ENCODE data around the gene KLF13.

DNA sequence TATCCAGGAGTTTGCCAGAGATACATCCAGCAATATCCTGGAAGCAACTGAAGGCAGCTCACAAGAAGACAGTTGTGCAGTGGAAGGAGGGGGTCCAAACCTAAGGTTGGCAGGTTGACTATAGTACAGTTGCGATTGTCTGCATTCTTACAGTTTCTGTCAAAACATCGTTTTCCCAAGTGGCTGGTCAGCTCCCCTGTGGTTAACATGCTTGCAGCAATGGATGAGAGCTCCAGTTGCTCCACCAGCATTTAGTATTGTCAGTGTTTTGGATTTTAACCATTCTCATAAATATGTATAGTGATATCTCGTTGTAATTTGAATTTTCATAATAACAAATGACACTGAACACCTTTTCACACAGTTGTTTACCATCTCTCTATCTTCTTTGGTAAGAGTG is 31.5 kb downstream of the KLF13 start:
- TF ChIP-seq, protein P1, sequence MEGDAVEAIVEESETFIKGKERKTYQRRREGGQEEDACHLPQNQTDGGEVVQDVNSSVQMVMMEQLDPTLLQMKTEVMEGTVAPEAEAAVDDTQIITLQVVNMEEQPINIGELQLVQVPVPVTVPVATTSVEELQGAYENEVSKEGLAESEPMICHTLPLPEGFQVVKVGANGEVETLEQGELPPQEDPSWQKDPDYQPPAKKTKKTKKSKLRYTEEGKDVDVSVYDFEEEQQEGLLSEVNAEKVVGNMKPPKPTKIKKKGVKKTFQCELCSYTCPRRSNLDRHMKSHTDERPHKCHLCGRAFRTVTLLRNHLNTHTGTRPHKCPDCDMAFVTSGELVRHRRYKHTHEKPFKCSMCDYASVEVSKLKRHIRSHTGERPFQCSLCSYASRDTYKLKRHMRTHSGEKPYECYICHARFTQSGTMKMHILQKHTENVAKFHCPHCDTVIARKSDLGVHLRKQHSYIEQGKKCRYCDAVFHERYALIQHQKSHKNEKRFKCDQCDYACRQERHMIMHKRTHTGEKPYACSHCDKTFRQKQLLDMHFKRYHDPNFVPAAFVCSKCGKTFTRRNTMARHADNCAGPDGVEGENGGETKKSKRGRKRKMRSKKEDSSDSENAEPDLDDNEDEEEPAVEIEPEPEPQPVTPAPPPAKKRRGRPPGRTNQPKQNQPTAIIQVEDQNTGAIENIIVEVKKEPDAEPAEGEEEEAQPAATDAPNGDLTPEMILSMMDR (conservative IDR thresholded peaks at IDR 0.05; ENCODE audit: low read depth in 2 of 2) = no peak
- TF ChIP-seq EZH2phosphoT487 (IDR thresholded peaks at IDR 0.05; ENCODE audit: unreplicated experiment) (no peak), EZH2 (IDR thresholded peaks at IDR 0.05; ENCODE audit: low read depth, unreplicated experiment) (no peak), POLR2AphosphoS5 (IDR thresholded peaks at IDR 0.05; ENCODE audit: low read depth) (no peak), CREB1 (CRISPR knock-in tag; IDR thresholded peaks at IDR 0.05; ENCODE audit: low read depth) (no peak), STAT1 (IDR thresholded peaks at IDR 0.05; ENCODE audit: unreplicated experiment) (no peak), NANOG (IDR thresholded peaks at IDR 0.05; ENCODE audit: borderline replicate concordance) (no peak), ZNF331 (CRISPR knock-in tag; IDR thresholded peaks at IDR 0.05; ENCODE audit: low read depth) (no peak), JUNB (IDR thresholded peaks at IDR 0.05; ENCODE audit: unreplicated experiment) (no peak)
- TF ChIP-seq, protein P2, sequence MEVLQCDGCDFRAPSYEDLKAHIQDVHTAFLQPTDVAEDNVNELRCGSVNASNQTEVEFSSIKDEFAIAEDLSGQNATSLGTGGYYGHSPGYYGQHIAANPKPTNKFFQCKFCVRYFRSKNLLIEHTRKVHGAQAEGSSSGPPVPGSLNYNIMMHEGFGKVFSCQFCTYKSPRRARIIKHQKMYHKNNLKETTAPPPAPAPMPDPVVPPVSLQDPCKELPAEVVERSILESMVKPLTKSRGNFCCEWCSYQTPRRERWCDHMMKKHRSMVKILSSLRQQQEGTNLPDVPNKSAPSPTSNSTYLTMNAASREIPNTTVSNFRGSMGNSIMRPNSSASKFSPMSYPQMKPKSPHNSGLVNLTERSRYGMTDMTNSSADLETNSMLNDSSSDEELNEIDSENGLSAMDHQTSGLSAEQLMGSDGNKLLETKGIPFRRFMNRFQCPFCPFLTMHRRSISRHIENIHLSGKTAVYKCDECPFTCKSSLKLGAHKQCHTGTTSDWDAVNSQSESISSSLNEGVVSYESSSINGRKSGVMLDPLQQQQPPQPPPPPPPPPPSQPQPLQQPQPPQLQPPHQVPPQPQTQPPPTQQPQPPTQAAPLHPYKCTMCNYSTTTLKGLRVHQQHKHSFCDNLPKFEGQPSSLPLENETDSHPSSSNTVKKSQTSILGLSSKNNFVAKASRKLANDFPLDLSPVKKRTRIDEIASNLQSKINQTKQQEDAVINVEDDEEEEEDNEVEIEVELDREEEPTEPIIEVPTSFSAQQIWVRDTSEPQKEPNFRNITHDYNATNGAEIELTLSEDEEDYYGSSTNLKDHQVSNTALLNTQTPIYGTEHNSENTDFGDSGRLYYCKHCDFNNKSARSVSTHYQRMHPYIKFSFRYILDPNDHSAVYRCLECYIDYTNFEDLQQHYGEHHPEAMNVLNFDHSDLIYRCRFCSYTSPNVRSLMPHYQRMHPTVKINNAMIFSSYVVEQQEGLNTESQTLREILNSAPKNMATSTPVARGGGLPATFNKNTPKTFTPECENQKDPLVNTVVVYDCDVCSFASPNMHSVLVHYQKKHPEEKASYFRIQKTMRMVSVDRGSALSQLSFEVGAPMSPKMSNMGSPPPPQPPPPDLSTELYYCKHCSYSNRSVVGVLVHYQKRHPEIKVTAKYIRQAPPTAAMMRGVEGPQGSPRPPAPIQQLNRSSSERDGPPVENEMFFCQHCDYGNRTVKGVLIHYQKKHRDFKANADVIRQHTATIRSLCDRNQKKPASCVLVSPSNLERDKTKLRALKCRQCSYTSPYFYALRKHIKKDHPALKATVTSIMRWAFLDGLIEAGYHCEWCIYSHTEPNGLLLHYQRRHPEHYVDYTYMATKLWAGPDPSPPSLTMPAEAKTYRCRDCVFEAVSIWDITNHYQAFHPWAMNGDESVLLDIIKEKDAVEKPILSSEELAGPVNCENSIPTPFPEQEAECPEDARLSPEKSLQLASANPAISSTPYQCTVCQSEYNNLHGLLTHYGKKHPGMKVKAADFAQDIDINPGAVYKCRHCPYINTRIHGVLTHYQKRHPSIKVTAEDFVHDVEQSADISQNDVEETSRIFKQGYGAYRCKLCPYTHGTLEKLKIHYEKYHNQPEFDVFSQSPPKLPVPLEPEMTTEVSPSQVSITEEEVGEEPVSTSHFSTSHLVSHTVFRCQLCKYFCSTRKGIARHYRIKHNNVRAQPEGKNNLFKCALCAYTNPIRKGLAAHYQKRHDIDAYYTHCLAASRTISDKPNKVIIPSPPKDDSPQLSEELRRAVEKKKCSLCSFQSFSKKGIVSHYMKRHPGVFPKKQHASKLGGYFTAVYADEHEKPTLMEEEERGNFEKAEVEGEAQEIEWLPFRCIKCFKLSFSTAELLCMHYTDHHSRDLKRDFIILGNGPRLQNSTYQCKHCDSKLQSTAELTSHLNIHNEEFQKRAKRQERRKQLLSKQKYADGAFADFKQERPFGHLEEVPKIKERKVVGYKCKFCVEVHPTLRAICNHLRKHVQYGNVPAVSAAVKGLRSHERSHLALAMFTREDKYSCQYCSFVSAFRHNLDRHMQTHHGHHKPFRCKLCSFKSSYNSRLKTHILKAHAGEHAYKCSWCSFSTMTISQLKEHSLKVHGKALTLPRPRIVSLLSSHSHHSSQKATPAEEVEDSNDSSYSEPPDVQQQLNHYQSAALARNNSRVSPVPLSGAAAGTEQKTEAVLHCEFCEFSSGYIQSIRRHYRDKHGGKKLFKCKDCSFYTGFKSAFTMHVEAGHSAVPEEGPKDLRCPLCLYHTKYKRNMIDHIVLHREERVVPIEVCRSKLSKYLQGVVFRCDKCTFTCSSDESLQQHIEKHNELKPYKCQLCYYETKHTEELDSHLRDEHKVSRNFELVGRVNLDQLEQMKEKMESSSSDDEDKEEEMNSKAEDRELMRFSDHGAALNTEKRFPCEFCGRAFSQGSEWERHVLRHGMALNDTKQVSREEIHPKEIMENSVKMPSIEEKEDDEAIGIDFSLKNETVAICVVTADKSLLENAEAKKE (CRISPR knock-in tag; IDR thresholded peaks at IDR 0.05) = no peak
- TF ChIP-seq, protein P3, sequence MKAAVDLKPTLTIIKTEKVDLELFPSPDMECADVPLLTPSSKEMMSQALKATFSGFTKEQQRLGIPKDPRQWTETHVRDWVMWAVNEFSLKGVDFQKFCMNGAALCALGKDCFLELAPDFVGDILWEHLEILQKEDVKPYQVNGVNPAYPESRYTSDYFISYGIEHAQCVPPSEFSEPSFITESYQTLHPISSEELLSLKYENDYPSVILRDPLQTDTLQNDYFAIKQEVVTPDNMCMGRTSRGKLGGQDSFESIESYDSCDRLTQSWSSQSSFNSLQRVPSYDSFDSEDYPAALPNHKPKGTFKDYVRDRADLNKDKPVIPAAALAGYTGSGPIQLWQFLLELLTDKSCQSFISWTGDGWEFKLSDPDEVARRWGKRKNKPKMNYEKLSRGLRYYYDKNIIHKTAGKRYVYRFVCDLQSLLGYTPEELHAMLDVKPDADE (IDR thresholded peaks at IDR 0.05) = no peak
- TF ChIP-seq, protein P4, sequence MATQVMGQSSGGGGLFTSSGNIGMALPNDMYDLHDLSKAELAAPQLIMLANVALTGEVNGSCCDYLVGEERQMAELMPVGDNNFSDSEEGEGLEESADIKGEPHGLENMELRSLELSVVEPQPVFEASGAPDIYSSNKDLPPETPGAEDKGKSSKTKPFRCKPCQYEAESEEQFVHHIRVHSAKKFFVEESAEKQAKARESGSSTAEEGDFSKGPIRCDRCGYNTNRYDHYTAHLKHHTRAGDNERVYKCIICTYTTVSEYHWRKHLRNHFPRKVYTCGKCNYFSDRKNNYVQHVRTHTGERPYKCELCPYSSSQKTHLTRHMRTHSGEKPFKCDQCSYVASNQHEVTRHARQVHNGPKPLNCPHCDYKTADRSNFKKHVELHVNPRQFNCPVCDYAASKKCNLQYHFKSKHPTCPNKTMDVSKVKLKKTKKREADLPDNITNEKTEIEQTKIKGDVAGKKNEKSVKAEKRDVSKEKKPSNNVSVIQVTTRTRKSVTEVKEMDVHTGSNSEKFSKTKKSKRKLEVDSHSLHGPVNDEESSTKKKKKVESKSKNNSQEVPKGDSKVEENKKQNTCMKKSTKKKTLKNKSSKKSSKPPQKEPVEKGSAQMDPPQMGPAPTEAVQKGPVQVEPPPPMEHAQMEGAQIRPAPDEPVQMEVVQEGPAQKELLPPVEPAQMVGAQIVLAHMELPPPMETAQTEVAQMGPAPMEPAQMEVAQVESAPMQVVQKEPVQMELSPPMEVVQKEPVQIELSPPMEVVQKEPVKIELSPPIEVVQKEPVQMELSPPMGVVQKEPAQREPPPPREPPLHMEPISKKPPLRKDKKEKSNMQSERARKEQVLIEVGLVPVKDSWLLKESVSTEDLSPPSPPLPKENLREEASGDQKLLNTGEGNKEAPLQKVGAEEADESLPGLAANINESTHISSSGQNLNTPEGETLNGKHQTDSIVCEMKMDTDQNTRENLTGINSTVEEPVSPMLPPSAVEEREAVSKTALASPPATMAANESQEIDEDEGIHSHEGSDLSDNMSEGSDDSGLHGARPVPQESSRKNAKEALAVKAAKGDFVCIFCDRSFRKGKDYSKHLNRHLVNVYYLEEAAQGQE (IDR thresholded peaks at IDR 0.05; ENCODE audit: unreplicated experiment) = no peak
